SH-SY5Y (cell line): ENCODE data around the gene SLC31A1.

Experiments used
- GATA2 ChIP-seq: IDR thresholded peaks from 2 replicates; pipeline ENCODE4 v1.6.1; 2011; ENCODE audit warnings: mild to moderate bottlenecking, low read depth, low read length
- GATA3 ChIP-seq: IDR thresholded peaks from 2 replicates; pipeline ENCODE4 v1.6.1; 2011; ENCODE audit warnings: low read depth, mild to moderate bottlenecking, low read length, moderate library complexity

The SLC31A1 gene

GRCh38 chr9:113269355-113269754, 48.0 kb downstream of the SLC31A1 start:
- no peak for TF ChIP-seq GATA3
- no peak for TF ChIP-seq GATA2

GRCh38 chr9:113269871-113270270, 48.5 kb downstream of the SLC31A1 start:
- TF ChIP-seq GATA2 (no peak), GATA3 (no peak)

- no peak for TF ChIP-seq GATA2
- no peak for TF ChIP-seq GATA3
Observed at GRCh38 chr9:113274474-113275156, 53.3 kb downstream of the SLC31A1 start.

- TF ChIP-seq GATA3: no peak
- TF ChIP-seq GATA2: no peak
Observed at GRCh38 chr9:113275157-113276131, 54.1 kb downstream of the SLC31A1 start, which contains the start of the genes CDC26 and PRPF4. Gene CDC26, minus strand, starts transcription at chr9:113275572. Its CDS starts 3,065 bp downstream, at chr9:113272507. Gene PRPF4, plus strand, starts transcription at chr9:113275658. Its CDS starts 86 bp downstream, at chr9:113275744.

GRCh38 chr9:113278840-113279239, 57.5 kb downstream of the SLC31A1 start:
- no peak for TF ChIP-seq GATA3
- no peak for TF ChIP-seq GATA2

GRCh38 chr9:113281356-113281755, 60.0 kb downstream of the SLC31A1 start:
- TF ChIP-seq GATA3 (no peak), GATA2 (no peak)

GRCh38 chr9:113289091-113289490, 67.7 kb downstream of the SLC31A1 start:
- TF ChIP-seq GATA2 (no peak), GATA3 (no peak)

- TF ChIP-seq GATA2 (no peak), GATA3 (no peak)
Observed at GRCh38 chr9:113290052-113290607, 68.8 kb downstream of the SLC31A1 start.

- TF ChIP-seq GATA2: no peak
- TF ChIP-seq GATA3: no peak
Observed at GRCh38 chr9:113293285-113293878, 72.0 kb downstream of the SLC31A1 start.

GRCh38 chr9:113296796-113297558, 75.6 kb downstream of the SLC31A1 start:
- no peak for TF ChIP-seq GATA3
- no peak for TF ChIP-seq GATA2

GRCh38 chr9:113298311-113298710, 77.0 kb downstream of the SLC31A1 start:
- TF ChIP-seq GATA2 (no peak), GATA3 (no peak)

GRCh38 chr9:113298924-113299770, 77.8 kb downstream of the SLC31A1 start:
- no peak for TF ChIP-seq GATA3
- no peak for TF ChIP-seq GATA2

- TF ChIP-seq GATA3 (no peak), GATA2 (no peak)
Observed at GRCh38 chr9:113299800-113300292, 78.5 kb downstream of the SLC31A1 start.
